HepG2 (cell line): Measurements from ENCODE around the gene TTC22. TPM values are rescaled to one million over a fixed set of nuclear protein-coding genes. Genes with fewer than 3 reads are reported as not detected.

Source experiments
- ATAC-seq: fragments of 200-7000 bp; cut with Tn5 transposase; 3 replicates; pipeline ENCODE4 v1.9.1; 2020; ENCODE audit warnings: mild to moderate bottlenecking, moderate library complexity
- BruUV-seq: library from RNA; stranded (reverse); fragments of 400-500 nt; replicated peaks from 2 replicates; lab custom pipeline; 2021; lab: Mats Ljungman, UMichigan
- CTCF ChIA-PET: fragments of 300-600 bp; formaldehyde crosslinking; extraction: SDS; loops from one replicate; lab custom pipeline; 2021; ENCODE audit warnings: low total read pairs, inconsistent platforms, low intra/inter-chr PET ratio; lab: Yijun Ruan, JAX
- POLR2A ChIA-PET: fragments of 350-600 bp; sonication (Branson Sonifier 250); formaldehyde crosslinking; loops from one replicate; lab custom pipeline; 2020; ENCODE audit warnings: antibody characterized with exemption, inconsistent platforms; lab: Yijun Ruan, JAX
- DNase-seq: peaks from one replicate; pipeline ENCODE4 v3.0.0-alpha.2; 2015; ENCODE audit warnings: low spot score
- FAIRE-seq: peaks from 3 replicates; lab custom pipeline; 2011; peaks lifted over from hg19 to GRCh38; lab: Jason Lieb, UNC
- H2AFZ ChIP-seq: one replicate; pipeline ENCODE4 v1.6.1; 2011; ENCODE audit warnings: low read length, inconsistent platforms
- H3K27ac ChIP-seq: fragments of 300-600 bp; 3 replicates; pipeline ENCODE4 v1.8.0; 2011; ENCODE audit warnings: mixed run types, mild to moderate bottlenecking, mixed read lengths, low read length, inconsistent platforms; ENCODE audit not compliant: insufficient read depth; ENCODE audit errors: extremely low read length
- H3K27me3 ChIP-seq, 2 experiments: fragments of 200-600 bp in 1 of 2; 2 replicates in 1 of 2; 3 replicates in 1 of 2; pipeline versions ENCODE4 v1.6.0 to v1.8.0; 2011; ENCODE audit warnings: low read length in 2 of 2, mild to moderate bottlenecking in 2 of 2, moderate library complexity in 2 of 2, inconsistent platforms in 1 of 2; ENCODE audit not compliant: insufficient read depth in 2 of 2, control insufficient read depth in 1 of 2
- H3K36me3 ChIP-seq, 2 experiments: fragments of 200-600 bp in 1 of 2; replicated peaks in 1 of 2; 2 replicates in 1 of 2; 3 replicates in 1 of 2; pipeline versions ENCODE4 v1.5.1 to v1.8.0; 2011; ENCODE audit warnings: low read length in 2 of 2, inconsistent platforms in 1 of 2; ENCODE audit not compliant: insufficient read depth in 2 of 2, control insufficient read depth in 1 of 2
- H3K4me1 ChIP-seq: 2 replicates; pipeline ENCODE4 v1.5.1; 2012; ENCODE audit warnings: low read length, inconsistent platforms; ENCODE audit not compliant: insufficient read depth
- H3K4me2 ChIP-seq: 2 replicates; pipeline ENCODE4 v1.6.0; 2011; ENCODE audit warnings: low read depth, low read length, inconsistent platforms
- H3K4me3 ChIP-seq, 3 experiments: fragments of 200-600 bp in 1 of 3; sonication (generic), shearing (Covaris generic) in 1 of 3; replicated peaks in 1 of 3; 2 replicates each; pipeline ENCODE4 v1.5.1; 2011 to 2016; ENCODE audit warnings: low read length in 3 of 3, inconsistent platforms in 2 of 3, low read depth in 2 of 3, mild to moderate bottlenecking in 2 of 3, control low read depth in 1 of 3, mixed read lengths in 1 of 3; ENCODE audit not compliant: insufficient read depth in 1 of 3
- H3K79me2 ChIP-seq: one replicate; pipeline ENCODE4 v1.6.1; 2011; ENCODE audit warnings: low read length, inconsistent platforms; ENCODE audit not compliant: insufficient read depth
- H3K9ac ChIP-seq: 2 replicates; pipeline ENCODE4 v1.6.0; 2011; ENCODE audit warnings: mild to moderate bottlenecking, low read depth, low read length, inconsistent platforms; ENCODE audit not compliant: insufficient read depth
- H3K9me3 ChIP-seq: 2 replicates; pipeline ENCODE4 v1.5.1; 2012; ENCODE audit warnings: mild to moderate bottlenecking, low read length
- H4K20me1 ChIP-seq: 2 replicates; pipeline ENCODE4 v1.6.0; 2011; ENCODE audit warnings: inconsistent platforms, mild to moderate bottlenecking, low read length, moderate library complexity; ENCODE audit not compliant: insufficient read depth
- CEBPB ChIP-seq: IDR thresholded peaks from 2 replicates; pipeline ENCODE4 v1.6.1; 2011; ENCODE audit warnings: low read depth, low read length, improper control_type of control experiment, borderline replicate concordance
- HES4 ChIP-seq: sonication (generic); formaldehyde crosslinking; IDR thresholded peaks from 2 replicates; pipeline ENCODE4 v1.9.0; 2021; ENCODE audit warnings: mild to moderate bottlenecking, missing genetic modification reagents, borderline replicate concordance
- HNF4A ChIP-seq: sonication (generic); formaldehyde crosslinking; IDR thresholded peaks from 2 replicates; pipeline ENCODE4 v1.4.0; 2020; ENCODE audit warnings: missing genetic modification reagents
- ZIK1 ChIP-seq: sonication (generic); formaldehyde crosslinking; IDR thresholded peaks from 2 replicates; pipeline ENCODE4 v1.5.0; 2020; ENCODE audit warnings: mild to moderate bottlenecking, low read depth, missing genetic modification reagents, borderline replicate concordance
- ZNF207 ChIP-seq: fragments of 450-650 bp; IDR thresholded peaks from 2 replicates; pipeline ENCODE4 v1.6.1; 2016; ENCODE audit warnings: antibody characterized with exemption, borderline replicate concordance
- ZNF3 ChIP-seq: IDR thresholded peaks from 2 replicates; pipeline ENCODE4 v1.7.0; 2017; ENCODE audit warnings: inconsistent platforms
- ZNF383 ChIP-seq: sonication (generic); formaldehyde crosslinking; IDR thresholded peaks from 2 replicates; pipeline ENCODE4 v1.4.0; 2020; ENCODE audit warnings: missing genetic modification reagents, mild to moderate bottlenecking, borderline replicate concordance
- WGBS: methylation state at CpG from one replicate; pipeline ENCODE4 v1.1.6; 2017; ENCODE audit warnings: low lambda C conversion rate; 5-methylcytosine and 5-hydroxymethylcytosine counted together
- in situ Hi-C: cut with HindIII; loops from 2 replicates; pipeline ENCODE4 v1.10.0; 2017; ENCODE audit warnings: low pct_unique_long_range_greater_than_20kb; ENCODE audit not compliant: extremely low pct_ligation_motif_present
- intact Hi-C: fragments of 100-400 bp; cut with micrococcal nuclease; formaldehyde crosslinking; loops from one replicate; pipeline ENCODE4 v1.10.0; 2022; ENCODE audit not compliant: unreplicated experiment
- polyA plus RNA-seq, 8 experiments: library from polyadenylated mRNA; depleted of rRNA in 3 of 8; stranded (reverse) in 7 of 8; unstranded in 1 of 8; fragments of >200 nt; fragmentation: Illumina TruSeq in 4 of 8; extraction: Trizol in 4 of 8; gene quantifications; 2 replicates each; pipeline versions ENCODE4 v1.2.1 to v1.2.3, GENCODE V29; 2011 to 2016; ENCODE audit warnings: low read depth in 4 of 8, missing spikeins in 1 of 8, mixed read lengths in 1 of 8; ENCODE audit not compliant: insufficient read depth in 1 of 8
- total RNA-seq, 5 experiments: library from RNA; depleted of rRNA; stranded (reverse); fragments of >200 nt; fragmentation: Illumina TruSeq; extraction: Trizol; gene quantifications; 2 replicates each; pipeline ENCODE4 v1.2.3, GENCODE V29; 2016; ENCODE audit warnings: low read depth in 1 of 5

Gene TTC22
- total and polyA plus RNA-seq, 2 of the 13 experiments (the other 11 are each of a cell fraction or from before 2014, with no cell fraction given), result not detected

- H3K4me3 ChIP-seq, result no peak overlapping the region
- ChIA-PET CTCF (no interaction called here), POLR2A (no interaction called here)
- H2AFZ ChIP-seq, result no peak overlapping the region
- no peaks in the 10 kb centered on the region for H3K79me2 ChIP-seq
- WGBS, result 0% methylated on average over 2 of the region's 6 CpGs
- in situ Hi-C loops, result no loop called here
- no peak overlapping the region for H3K9ac ChIP-seq
- DNase-seq (no peak), ATAC-seq (no peak), FAIRE-seq (no peak)
- no peaks in the 10 kb centered on the region for H4K20me1 ChIP-seq
- intact Hi-C loops, result no loop called here
- no peak for TF ChIP-seq ZNF383 (CRISPR knock-in tag)
- no peak for TF ChIP-seq ZIK1 (CRISPR knock-in tag)
- no peak for TF ChIP-seq HNF4A (CRISPR knock-in tag)
- no peak for TF ChIP-seq ZNF3 (CRISPR knock-in tag)
- TF ChIP-seq HES4 (CRISPR knock-in tag), result no peak
- no peaks in the 10 kb centered on the region for H3K9me3 ChIP-seq
- no TSS peak for BruUV-seq
- H3K36me3 ChIP-seq, result no peaks in the 10 kb centered on the region
- no peak overlapping the region for H3K4me2 ChIP-seq
- peaks cover 0 to 3% of the 10 kb centered on the region in 2 experiments; a peak in 1 of 5 replicates for H3K27me3 ChIP-seq
- no peak overlapping the region for H3K27ac ChIP-seq
- no peaks in the 10 kb centered on the region for H3K4me1 ChIP-seq
Observed at GRCh38 chr1:54782156-54782555, 19.0 kb downstream of the TTC22 start.

GRCh38 chr1:54781023-54781723 is 19.9 kb downstream of the TTC22 start:
- H3K27me3 ChIP-seq, result no peaks in the 10 kb centered on the region; a peak in 1 of 5 replicates
- no peak overlapping the region for H3K27ac ChIP-seq
- DNase-seq (no peak), FAIRE-seq (no peak), ATAC-seq (no peak; the same call in 2 of the 3 replicates)
- H3K4me2 ChIP-seq, result no peak overlapping the region
- 62% methylated on average over 32 of the region's 74 CpGs for WGBS
- H3K9ac ChIP-seq, result no peak overlapping the region
- intact Hi-C loops, result no loop called here
- H3K79me2 ChIP-seq, result no peaks in the 10 kb centered on the region
- ChIA-PET CTCF (no interaction called here), POLR2A (no interaction called here)
- no peak overlapping the region for H2AFZ ChIP-seq
- H3K9me3 ChIP-seq, result no peaks in the 10 kb centered on the region
- no TSS peak for BruUV-seq
- no peaks in the 10 kb centered on the region for H3K36me3 ChIP-seq
- no peaks in the 10 kb centered on the region for H4K20me1 ChIP-seq
- in situ Hi-C loops, result no loop called here
- H3K4me1 ChIP-seq, result no peaks in the 10 kb centered on the region
- no peak overlapping the region for H3K4me3 ChIP-seq
- TF ChIP-seq ZNF207 (no peak), CEBPB (peak; percentile 60; the same call in 1 of the 2 replicates)
- TF ChIP-seq, all 625 proteins: peak for 1
